Stimulated activated naive CD4-positive, alpha-beta T cell treated with Interleukin-2 at 50 U/mL for 16 hours (primary cell): ENCODE measurements around the gene ARHGAP26.
"Not testable (repeated sequence)": the region's sequence is repeated elsewhere in the genome, so short reads cannot be mapped to it uniquely, and the experiment has no call there.

Experiments used
- DNase-seq: peaks from one replicate; lab custom pipeline; 2025; lab: John Stamatoyannopoulos, UW

The ARHGAP26 gene

DNA sequence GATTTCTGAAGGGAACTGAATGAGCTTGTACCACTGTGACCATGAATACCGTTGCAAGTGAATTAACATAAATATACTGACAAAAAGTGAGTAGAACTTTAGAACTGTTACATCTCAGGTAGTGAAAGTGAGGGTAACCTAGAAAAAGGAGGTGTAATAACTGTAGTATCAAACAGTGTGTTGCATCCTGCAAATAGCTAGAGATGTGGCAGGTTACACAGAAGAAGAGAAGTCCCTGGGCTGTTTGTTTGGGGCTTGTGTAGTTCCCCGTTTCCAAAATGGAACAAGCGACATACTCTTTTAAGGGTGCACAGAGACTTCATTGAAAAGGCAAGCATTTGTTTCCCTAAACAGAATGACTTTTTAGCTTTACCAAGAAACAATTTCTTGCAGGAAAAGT, 418.5 kb downstream of the ARHGAP26 start:
- DNase-seq, result no peak

DNA sequence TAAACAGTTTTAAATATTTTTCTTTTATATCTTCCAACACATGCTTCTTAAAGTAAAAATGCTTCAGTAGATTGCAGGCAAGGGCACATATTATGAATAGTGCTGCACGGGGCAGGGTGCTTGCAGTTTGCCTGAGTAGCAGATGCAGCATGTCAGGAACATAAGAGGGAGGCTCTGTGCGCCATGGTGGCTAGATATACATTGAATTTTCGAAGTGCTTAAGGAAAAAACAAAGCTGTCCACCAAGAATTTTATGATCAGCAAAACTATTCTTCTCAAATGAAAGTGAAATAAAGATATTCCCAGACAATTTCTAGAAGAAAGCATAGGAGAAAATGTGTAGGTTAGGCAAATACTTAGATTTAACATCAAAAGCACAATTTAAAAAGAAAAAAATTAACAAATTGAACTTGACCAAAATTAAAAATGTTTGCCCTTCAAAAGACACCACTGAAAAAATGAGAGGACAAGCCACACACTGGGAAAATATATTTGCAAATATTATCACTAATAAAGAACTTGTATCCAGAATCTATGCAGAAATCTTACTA, 420.2 kb downstream of the ARHGAP26 start:
- DNase-seq, result no peak

DNA sequence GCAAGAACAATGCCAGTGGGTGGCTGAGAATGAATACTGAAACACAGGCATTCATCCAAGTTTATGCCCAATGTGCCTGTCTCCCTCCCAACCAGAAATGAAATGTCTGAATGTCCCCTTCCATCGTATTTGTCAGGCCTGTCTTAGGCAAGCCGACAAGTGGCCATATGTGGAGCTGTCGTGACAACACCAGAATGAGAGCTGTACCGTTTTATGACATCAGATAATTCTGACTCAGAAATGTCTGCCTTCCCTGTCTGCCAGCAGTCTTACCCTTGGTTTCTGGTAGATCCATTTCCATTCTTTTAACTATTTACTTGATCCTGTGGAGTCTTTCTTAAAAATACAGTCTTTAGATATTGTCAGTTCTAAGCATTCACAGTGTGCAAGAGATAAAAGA, 421.5 kb downstream of the ARHGAP26 start:
- DNase-seq, result no peak

DNA sequence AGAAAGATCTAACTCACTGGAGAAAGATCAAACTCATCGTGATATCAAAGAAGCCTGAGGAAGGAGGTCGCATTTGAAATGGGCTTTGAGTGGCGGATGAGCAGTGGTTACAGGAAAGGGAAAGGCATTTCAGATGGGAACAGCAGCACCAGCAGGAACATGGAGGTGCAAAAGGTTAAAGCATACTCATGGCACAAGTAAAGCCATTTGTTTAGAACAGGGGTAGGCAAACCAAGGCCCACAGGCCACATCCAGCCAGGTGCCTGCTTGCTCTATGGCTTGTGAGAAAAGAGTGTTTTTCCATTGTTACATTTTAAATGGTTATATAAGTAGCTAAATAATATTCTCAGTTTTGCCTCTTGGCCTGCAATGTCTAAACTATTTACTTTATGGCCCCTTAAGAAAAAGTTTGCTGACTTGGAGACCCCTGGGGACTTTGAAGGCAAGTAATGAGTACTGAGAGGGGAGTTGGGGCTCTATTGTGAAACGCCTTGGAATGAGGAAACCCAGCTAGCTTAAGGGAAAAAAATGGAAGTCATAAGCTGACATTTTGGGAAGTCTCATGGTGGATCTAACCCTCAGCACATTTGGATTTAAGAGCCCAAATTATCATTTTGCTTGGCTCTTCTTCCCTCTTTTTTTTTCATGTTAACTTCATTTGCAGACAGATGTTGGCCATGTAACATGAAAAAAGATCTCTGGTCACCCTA, 422.2 kb downstream of the ARHGAP26 start:
- DNase-seq, result no peak

DNA sequence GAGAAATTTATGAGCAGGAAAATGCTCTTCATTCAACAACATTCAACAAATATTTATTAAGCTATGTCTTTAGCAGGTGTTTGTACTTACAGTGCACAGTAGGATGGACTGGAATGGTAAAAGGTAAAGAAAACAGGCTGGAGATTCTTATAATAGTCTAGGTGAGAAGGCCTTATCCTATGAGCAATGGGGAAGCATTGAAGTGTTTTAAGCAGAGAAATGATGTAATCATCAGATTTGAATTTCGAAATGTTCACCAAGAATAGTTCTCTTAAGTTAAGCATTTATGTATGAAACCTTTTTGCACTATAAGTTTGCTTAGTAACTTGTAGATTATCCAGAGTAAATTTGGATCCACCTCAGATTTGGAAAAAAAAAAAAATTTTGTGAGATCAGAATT, 424.0 kb downstream of the ARHGAP26 start:
- DNase-seq, result no peak

DNA sequence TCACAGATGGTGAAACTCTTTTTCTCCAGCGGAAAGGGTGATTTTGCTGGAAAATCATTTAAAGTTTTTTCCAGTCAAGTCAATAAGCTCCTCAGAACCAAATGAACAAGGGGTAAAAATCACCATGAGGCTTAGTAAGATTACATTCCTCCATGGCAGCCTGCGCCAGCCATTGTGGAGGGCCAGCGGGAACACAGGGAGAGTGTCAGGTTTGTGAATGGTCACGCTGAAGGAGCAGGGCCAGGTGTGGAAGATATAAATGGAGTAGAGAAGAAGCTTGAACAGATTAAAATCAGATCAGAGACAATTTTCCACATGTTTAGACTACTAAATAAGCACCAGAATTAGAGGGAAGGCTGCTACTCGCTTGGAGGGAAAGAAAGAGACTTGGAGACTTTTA, 424.5 kb downstream of the ARHGAP26 start:
- DNase-seq, result no peak

DNA sequence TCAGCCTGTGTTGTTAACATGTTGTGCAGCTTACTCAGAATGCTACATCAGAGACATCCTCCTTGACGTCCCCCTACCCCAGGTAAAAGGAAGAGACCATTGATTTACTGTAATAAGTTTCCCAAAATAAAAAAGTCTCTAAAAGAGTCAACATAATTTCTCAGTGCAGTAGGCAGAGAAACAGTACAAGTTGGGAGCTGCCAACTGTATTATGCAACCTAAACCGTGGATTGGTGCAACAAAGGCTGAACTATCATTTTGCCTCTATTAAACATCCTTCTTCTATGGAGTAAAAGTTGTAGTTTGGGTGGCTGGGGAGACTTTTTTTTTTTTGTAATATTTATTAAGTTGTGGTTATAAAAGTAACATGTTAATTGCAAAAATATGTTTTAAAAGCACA, 425.3 kb downstream of the ARHGAP26 start:
- DNase-seq, result no peak

DNA sequence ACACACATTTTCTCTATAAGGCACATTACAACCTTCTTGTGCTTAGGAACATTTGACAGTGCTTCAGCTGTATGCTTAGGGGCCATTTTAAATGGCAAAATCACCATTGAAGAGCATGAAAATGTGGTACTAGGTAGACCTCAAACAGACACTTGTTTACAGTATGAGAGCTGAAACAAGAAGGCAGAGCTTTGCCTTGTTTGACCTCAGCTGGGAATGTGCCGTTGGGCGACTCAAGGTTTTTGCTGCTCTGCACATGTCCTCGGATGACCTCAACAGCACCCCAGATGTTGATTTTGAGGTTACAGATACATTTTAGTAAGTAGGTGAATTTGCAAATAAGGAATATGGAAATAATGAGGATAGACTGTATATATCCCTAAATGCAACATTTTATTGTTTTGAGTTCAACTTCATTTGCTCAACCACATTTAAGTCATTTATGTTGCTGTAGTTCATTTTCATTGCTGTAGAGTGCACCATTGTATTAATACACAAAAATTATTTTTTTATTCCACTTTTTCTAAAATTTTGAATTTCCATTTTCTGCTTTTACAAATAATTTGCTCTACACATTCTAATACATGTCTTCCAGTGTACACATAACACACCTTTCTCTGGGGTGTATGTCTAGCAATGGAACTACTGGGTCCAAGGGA, 426.6 kb downstream of the ARHGAP26 start:
- DNase-seq, result no peak

DNA sequence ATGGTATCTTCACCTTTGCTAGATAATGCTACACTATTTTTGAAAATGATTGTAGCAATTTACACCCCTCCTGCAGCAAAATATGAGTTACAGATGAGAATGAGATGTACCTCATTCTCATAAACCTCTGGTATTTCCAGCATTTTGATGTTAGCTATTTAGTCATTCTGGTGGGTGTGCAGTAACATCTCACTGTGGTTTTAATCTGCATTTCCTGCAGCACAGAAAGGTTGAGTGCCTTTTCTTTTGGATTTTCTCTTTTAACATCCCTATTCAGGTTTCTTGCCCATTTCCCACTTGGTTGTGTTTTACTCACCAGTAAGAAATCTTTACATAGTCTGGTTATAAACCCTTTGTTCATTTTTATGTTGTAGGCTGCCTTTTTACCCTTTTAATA, 427.1 kb downstream of the ARHGAP26 start:
- no peak for DNase-seq

DNA sequence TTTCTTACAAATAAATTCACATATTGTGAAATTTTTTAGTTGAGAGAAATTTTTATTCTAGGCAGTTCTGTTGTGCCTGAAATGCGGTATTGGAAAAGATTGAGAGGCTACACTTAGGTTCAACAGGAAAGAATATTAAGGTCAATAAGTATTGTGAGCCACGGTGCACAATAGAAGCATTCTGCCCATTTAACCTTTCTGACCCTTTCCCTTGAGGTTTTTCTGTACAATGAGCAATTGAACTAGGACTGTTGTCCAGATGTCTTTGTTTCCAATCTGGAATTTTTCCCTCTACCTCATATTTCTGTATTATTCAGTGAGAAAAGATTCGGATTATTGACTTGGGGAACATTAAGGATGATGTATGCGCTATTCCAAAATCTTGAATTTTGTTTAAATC, 428.2 kb downstream of the ARHGAP26 start:
- no peak for DNase-seq

DNA sequence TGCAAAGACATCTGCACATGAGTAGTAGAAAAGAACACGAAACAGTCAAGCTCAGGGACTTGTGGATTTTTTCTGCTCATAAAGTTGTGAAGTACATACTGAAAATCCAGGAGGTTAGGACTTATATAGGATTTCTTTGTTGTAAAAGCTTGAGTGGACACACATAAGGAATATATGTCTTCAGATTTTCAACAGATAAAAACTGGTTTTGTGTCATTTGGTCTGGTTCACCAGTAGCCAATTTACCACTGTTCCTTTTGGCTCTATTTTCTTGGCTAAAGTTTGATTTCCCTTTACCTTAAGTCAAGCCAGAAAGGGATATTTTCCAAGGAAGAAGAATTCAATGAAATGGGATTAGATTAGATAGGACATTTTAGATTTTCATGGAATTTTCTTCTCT, 429.0 kb downstream of the ARHGAP26 start:
- DNase-seq, result no peak

DNA sequence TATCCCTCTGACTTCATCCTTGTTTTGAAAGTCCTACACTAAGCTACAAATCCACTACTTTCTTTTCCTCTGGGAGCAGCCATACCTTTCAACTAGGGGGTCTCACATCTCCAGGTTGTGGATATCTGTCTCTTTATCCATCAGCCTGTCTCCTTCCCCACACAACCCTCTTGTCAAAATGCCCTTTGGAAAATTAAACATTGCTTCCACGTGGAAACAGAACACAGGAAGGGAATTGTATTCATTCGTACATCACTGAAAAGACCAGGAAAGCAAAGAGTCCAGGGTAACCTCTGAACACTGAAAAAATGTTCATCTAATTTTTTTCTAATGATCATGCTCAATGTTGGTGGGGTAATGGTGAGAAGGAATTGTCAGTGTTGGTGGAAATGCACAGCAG, 429.7 kb downstream of the ARHGAP26 start:
- no peak for DNase-seq

DNA sequence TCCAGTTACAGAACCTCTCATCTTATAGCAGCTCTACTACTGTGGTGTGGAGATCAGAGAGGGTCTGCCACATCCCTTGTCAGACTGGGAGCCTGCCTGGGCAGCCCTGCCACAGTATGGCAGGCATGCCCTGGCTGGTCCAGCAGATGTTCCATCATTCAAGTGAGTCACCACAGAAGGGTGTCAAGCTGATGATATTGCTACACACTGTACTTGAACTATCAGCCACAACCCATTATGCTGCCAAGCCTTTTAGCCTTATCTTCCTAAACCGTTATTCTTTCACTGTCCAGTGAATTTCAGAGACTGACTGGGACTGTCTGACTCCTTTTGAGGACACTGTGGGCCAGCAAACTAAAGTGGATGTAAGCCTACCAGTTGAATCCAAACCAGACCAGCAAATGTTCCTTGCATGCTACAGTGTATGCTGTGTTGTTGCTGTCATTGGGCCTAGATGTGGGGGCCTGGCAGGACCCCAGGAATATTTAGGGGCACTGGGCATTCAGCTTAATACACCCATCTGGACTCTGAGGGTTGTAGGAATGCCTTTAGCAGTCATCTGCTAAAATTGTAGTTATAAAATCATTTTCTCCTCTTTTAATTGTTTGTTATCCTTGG, 430.7 kb downstream of the ARHGAP26 start:
- DNase-seq, result no peak

DNA sequence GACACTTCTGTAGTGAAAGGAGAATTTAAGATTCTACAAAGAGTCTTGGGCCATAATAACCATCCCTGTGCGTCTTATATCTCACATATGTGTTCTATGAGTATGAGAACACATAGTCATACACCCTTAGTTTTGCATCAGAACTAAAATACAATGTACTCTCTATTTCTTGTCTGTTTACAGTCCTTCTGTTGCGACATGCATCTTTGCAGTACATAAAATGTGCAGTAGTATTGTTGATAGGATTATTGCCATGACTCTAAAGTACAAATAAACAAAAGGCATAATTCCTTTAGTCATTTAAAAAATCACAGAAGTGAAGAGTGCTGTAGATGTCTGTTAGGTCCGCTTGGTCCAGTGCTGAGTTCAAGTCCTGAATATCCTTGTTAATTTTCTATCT, 431.4 kb downstream of the ARHGAP26 start:
- DNase-seq, result no peak

DNA sequence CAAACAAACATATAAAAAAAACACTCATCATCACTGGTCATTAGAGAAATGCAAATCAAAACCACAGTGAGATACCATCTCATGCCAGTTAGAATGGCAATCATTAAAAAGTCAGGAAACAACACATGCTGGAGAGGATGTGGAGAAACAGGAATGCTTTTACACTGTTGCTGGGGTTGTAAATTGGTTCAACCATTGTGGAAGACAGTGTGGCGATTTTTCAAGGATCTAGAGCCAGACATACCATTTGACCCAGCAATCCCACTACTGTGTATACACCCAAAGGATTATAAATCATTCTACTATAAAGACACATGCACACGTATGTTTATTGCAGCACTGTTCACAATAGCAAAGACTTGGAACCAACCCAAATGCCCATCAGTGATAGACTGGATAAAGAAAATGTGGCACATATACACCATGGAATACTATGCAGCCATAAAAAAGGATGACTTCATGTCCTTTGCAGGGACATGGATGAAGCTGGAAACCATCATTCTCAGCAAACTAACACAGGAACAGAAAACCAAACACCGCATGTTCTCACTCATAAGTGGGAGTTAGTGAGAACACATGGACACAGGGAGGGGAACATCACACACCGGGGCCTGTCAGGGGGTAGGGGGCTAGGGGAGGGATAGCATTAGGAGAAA, 433.3 kb downstream of the ARHGAP26 start:
- not testable (repeated sequence) for DNase-seq

DNA sequence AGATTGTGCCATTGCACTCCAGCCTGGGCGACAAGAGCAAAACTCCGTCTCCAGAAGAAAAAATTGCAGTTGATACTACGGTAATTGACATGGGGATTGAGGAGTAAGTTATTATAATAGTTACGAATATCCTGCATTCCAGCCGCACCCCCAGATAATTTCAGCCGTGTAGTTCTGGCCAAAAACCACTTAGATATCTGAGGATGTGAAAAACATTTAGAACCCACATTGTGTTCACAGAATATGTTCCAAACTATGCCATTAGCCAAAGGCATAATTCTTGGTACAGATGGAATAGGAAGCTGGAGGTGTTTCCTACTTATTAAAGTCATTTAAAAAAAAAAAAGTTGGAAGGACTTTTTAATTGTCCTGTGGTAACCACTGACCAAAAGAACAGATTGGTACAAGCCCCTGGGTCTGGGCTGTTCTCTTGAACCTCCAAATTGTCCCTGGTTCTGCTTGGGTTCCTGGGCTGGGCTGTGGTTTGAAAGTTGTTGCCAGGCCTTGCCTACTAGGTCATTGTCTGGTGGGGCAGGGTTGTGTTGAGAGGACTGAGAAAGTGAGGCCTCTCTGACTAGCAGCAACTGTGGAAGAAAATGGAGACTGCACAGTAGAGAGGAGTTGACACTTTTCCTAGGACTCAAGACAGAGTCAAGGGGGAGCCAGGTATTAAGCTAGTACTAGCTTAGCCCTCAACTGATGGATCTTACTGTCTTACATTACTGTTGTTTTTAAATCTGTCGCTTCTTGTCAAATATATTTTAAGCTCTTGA, 434.5 kb downstream of the ARHGAP26 start:
- no peak for DNase-seq

DNA sequence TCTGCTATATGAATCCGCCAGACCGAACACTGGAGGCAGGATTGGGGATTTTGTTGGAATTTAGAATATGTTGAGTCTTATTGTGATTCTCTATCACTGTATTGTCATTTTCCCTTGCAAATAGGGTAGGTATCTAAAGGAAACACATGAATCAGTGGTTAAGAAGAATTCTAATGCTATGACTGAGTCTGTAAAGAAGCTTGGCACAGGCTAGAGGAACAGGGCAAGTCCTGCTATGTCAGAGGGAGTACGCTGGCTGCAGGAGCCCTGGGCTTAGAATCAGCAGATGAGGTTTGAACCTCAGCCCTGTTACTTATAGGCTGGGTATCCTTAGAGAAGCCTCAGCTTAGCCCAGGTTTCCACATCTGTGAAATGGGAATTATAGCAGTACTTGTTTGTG, 435.2 kb downstream of the ARHGAP26 start:
- DNase-seq, result no peak

DNA sequence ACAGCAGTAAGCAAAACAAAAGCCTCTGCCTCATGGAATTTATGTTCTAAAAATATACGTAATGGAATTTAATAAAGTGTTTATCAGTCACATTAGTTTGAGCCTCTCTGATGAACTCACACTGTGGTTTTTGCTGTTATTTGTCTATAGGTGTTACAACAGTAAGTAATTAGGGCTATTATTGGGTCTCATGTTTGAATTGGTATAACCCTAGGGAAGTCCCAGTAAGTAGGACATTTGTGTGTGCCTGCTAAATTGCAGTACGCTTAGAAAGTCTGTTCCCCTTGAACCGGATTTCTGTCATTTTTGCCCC, 435.7 kb downstream of the ARHGAP26 start:
- DNase-seq, result no peak

DNA sequence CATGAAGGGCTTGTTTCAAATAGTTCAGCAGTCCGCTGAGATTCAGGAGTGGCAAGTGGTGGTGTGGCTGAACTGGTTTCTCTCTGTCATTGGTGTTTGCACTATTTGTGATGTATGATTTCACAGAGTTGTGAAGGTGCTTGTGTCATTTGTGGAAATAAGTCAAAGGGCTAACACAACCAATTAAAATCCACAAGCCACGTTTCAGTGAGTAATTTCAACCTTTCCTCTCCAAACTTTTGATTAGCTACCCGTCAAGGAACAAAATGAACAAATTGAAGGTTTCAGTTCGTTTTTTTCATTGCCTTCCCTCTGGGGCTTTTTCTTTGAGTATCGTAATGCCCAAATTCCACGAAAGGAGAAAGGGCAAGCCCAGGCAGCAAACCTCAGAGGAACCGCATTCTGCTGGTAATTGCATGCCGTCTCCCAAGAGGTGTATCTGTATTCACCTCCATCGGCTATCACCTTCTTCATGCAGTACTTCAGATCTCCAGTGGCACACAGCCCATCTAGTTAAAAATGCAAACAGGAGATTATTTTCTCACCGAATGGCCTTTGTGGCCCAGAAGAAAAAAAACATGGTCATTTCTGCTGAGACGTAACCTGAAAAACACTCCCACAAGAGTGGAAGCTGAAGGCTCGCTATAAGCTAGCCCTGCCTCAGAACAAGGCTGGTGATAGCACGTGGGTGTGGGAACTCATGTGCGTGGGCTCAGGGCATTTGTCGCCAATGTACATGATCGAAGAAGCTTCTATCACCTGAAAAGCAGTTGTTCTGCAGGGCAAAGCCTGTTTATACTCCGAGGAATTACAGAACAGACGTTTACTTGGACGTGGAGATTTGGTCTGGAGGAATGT, 436.2 kb downstream of the ARHGAP26 start:
- DNase-seq, result peak; percentile 12

DNA sequence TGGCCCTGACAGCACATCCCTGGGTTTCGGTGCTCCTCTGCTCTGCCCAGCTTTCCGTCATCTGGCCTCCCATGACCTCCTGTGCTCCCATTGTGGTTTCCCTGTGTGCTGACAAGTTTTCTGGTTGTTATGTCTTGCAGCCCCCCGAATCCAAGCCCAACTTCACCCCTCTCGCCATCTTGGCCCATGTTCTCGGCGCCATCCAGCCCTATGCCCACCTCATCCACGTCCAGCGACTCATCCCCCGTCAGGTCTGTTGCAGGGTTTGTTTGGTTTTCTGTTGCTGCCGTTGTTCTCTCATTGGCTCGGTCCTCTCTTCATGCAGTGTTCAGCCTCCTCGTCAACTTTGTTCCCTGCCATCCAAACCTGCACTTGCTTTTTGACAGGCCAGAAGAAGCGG, 436.9 kb downstream of the ARHGAP26 start:
- DNase-seq, result no peak
